HL-60 (cell line): ENCODE data around the gene SLC35E3.
"Not testable (repeated sequence)": the region's sequence is repeated elsewhere in the genome, so short reads cannot be mapped to it uniquely, and the experiment has no call there.

Experiments used
- GABPA ChIP-seq: IDR thresholded peaks from 2 replicates; pipeline ENCODE4 v1.6.1; 2012; ENCODE audit warnings: low read depth
- POLR2AphosphoS5 ChIP-seq: IDR thresholded peaks from 2 replicates; pipeline ENCODE4 v1.6.1; 2012; ENCODE audit warnings: low read depth
- TF ChIP-seq, protein P1 (sequence below): IDR thresholded peaks from one replicate; pipeline ENCODE4 v1.5.1; 2011; ENCODE audit warnings: low read length, control low read depth, inconsistent platforms; ENCODE audit not compliant: insufficient read depth

- TF ChIP-seq POLR2AphosphoS5, GABPA: not testable (repeated sequence)
- TF ChIP-seq, protein P1, sequence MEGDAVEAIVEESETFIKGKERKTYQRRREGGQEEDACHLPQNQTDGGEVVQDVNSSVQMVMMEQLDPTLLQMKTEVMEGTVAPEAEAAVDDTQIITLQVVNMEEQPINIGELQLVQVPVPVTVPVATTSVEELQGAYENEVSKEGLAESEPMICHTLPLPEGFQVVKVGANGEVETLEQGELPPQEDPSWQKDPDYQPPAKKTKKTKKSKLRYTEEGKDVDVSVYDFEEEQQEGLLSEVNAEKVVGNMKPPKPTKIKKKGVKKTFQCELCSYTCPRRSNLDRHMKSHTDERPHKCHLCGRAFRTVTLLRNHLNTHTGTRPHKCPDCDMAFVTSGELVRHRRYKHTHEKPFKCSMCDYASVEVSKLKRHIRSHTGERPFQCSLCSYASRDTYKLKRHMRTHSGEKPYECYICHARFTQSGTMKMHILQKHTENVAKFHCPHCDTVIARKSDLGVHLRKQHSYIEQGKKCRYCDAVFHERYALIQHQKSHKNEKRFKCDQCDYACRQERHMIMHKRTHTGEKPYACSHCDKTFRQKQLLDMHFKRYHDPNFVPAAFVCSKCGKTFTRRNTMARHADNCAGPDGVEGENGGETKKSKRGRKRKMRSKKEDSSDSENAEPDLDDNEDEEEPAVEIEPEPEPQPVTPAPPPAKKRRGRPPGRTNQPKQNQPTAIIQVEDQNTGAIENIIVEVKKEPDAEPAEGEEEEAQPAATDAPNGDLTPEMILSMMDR: not testable (repeated sequence)
Measured at GRCh38 chr12:68819481-68819880, 73.5 kb downstream of the SLC35E3 start.
